ENCODE data around the gene TGFBR2.

DNA sequence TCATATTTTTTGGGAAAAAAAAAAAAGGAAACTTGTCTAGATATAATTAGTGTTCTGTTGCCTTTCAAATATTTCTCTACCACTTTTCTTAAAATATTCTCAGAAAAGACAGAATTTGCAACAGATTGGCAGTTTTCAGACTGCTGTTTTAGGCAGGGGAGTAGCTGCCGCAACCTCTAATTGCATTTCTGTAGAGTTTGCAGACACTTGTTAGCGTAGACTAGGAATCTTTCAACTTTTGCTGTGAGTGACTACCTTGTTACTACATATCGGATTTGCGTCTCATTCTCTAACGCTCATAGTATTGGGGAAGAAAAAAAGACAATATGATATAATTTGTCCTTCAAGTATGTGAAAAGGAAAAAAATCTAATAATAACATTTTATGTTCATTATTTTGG is 10.7 kb downstream of the TGFBR2 start:
- no peak for TF ChIP-seq EZH2 (IDR thresholded peaks at IDR 0.05; ENCODE audit: low read length)
- TF ChIP-seq, protein P1, sequence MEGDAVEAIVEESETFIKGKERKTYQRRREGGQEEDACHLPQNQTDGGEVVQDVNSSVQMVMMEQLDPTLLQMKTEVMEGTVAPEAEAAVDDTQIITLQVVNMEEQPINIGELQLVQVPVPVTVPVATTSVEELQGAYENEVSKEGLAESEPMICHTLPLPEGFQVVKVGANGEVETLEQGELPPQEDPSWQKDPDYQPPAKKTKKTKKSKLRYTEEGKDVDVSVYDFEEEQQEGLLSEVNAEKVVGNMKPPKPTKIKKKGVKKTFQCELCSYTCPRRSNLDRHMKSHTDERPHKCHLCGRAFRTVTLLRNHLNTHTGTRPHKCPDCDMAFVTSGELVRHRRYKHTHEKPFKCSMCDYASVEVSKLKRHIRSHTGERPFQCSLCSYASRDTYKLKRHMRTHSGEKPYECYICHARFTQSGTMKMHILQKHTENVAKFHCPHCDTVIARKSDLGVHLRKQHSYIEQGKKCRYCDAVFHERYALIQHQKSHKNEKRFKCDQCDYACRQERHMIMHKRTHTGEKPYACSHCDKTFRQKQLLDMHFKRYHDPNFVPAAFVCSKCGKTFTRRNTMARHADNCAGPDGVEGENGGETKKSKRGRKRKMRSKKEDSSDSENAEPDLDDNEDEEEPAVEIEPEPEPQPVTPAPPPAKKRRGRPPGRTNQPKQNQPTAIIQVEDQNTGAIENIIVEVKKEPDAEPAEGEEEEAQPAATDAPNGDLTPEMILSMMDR (optimal IDR thresholded peaks at IDR 0.05 in 1 of 3, IDR thresholded peaks at IDR 0.05 in 1 of 3, conservative IDR thresholded peaks at IDR 0.05 in 1 of 3; ENCODE audit: extremely low read depth in 1 of 3, insufficient read depth in 2 of 3, low read length in 3 of 3): no peak

Data from keratinocyte (primary cell).